HG02970 (cell line): ENCODE results near the gene HTR3B.
"Not testable (repeated sequence)": the region's sequence is repeated elsewhere in the genome, so short reads cannot be mapped to it uniquely, and the experiment has no call there.

Experiments
- ATAC-seq: cut with Tn5 transposase; IDR thresholded peaks from one replicate; pipeline ENCODE4 v1.9.1; 2021; ENCODE audit warnings: mild to moderate bottlenecking, moderate library complexity, moderate number of reproducible peaks; ENCODE audit not compliant: unreplicated experiment, low FRiP score

Gene HTR3B

GRCh38 chr11:113881856-113882255 lies 22.7 kb upstream of the HTR3B start:
- ATAC-seq, result no peak

GRCh38 chr11:113884361-113884836 lies 20.2 kb upstream of the HTR3B start:
- ATAC-seq, result no peak

- ATAC-seq, result no peak
Measured at GRCh38 chr11:113885897-113886296, 18.7 kb upstream of the HTR3B start.

DNA sequence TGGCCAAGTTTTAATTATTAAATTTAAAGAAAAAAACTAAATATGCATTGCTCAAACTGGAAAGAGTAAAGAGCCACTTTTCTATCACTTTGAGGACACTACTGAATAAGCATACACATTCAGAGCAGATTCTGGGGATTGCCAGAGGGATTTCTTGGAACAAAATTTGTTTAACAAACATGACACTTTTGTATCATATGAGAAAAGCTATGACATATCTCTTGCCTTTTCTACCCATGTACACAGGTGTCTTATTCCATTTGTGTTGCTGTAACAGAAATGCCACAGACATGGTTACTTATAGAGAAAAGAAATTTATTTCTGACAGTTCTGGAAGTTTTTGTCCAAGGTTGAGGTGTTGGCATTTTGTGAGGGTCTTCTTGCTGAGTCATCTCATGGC lies 15.7 kb upstream of the HTR3B start:
- no peak for ATAC-seq

DNA sequence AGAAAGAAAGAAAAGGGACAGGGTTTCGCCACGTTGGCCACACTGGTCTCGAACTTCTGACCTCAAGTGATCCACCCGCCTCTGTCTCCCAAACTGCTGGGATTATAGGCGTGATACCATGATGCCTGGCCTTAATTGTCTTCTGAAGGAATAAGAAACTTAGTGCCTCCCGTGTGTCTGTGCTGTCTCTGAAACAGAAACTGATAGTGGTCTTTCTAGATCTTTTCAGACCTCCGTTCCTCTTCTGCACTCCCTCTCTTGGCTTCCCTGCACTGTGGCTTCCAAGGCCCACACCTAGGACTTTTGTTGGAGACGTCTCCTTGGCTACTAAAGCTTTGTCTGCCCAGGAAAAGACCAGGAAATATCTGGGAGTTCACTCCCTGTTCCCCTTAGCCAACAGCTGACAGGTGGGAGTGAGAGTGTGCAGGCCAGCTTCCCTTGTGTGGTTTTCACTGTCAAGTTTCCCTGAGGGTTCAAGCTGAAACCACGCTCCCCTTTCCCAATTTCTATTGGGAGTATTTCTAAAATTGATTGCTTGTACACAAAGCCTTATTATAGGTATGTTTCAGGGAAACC lies 10.1 kb upstream of the HTR3B start:
- no peak for ATAC-seq

GRCh38 chr11:113895367-113896155 lies 9.0 kb upstream of the HTR3B start:
- no peak for ATAC-seq

- no peak for ATAC-seq
Measured at GRCh38 chr11:113896156-113896879, 8.3 kb upstream of the HTR3B start.

DNA sequence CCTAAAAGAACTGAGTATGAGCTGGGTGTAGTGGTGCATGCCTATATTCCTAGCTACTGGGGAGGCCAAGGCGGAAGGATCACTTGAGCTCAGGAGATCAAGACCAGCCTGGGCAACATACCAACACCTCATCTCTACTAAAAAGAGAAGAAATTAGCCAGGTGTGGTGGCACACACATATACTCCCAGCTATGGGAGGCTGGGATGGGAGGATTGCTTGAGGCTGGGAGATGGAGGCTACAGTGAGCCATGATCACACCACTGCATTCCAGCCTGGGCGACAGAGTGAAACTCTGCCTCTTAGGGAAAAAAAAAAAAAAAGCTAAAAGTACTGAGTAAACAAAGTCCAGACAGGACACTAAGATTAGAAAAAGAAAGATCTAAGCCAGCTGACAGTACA lies 3.5 kb upstream of the HTR3B start:
- ATAC-seq, result no peak

- ATAC-seq, result no peak
Measured at GRCh38 chr11:113906038-113906437, 1.4 kb downstream of the HTR3B start.

- no peak for ATAC-seq
Measured at GRCh38 chr11:113906516-113906915, 1.9 kb downstream of the HTR3B start.

GRCh38 chr11:113907152-113907551 lies 2.6 kb downstream of the HTR3B start:
- no peak for ATAC-seq

GRCh38 chr11:113907681-113908080 lies 3.1 kb downstream of the HTR3B start:
- ATAC-seq, result no peak

- no peak for ATAC-seq
Measured at GRCh38 chr11:113908098-113908497, 3.5 kb downstream of the HTR3B start.

GRCh38 chr11:113911491-113911890 lies 6.9 kb downstream of the HTR3B start:
- not testable (repeated sequence) for ATAC-seq

DNA sequence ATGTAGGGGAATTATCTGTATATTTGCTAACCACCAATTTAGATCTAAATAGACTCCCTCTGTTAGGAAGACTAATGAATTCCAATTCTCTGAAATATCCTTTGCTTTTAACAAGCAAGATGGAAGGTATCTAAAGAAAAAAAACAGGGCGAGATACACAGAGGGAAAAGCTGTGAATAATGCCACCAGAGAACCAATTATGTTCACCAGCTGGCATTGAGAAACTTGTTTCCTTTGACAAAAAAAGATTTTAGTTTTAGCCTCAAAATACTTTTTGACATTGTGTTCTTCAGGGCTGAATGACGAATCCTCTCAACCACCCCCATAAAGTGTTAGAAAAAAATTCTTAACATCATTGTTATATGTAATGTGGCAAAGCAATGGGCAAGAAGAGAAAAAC lies 19.0 kb downstream of the HTR3B start:
- ATAC-seq, result no peak

GRCh38 chr11:113926273-113927197 lies 21.9 kb downstream of the HTR3B start:
- ATAC-seq, result no peak

DNA sequence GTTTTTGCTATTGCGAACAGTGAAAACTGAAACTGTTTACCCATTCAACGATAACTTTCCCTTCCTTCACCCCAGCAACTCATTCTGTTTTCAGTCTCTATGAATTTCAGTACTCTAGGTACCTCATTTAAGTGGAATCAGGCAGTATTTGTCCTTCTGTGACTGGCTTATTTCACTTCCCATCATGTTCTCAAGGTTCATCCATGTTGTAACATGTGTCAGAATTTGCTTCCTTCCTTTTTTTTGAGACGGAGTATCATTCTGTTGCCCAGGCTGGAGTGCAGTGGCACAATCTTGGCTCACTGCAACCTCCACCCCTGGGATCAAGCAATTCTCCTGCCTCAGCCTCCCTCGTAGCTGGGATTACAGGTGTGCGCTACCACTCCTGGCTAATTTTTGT lies 23.7 kb downstream of the HTR3B start:
- no peak for ATAC-seq

DNA sequence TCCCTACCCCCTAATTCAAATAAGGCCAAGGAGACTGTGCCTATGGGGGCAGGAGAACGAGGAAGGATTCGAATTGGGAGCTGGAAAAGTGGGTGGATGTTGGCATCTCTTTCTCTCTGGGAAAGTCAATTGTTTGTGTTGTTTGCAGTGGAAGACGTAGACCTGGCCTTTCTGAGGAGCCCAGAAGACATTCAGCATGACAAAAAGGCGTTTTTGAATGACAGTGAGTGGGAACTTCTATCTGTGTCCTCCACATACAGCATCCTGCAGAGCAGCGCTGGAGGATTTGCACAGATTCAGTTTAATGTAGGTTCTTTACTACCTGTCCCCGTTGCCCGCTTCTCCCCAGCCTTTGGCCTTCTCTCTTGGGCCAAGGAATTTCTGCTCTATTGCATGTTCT lies 28.2 kb downstream of the HTR3B start:
- no peak for ATAC-seq

GRCh38 chr11:113934193-113934592 lies 29.6 kb downstream of the HTR3B start:
- ATAC-seq, result not testable (repeated sequence)

- no peak for ATAC-seq
Measured at GRCh38 chr11:113934761-113935160, 30.2 kb downstream of the HTR3B start.
